ENCODE results near the gene WARS2. TPM values are rescaled to one million over a fixed set of nuclear protein-coding genes. Genes with fewer than 3 reads are reported as not detected.
A peak's percentile ranks its signal among the peaks of the same experiment; 100 is the strongest.

Gene WARS2
- total RNA-seq, 1 experiment from 2014 or later: 19.1 TPM

DNA sequence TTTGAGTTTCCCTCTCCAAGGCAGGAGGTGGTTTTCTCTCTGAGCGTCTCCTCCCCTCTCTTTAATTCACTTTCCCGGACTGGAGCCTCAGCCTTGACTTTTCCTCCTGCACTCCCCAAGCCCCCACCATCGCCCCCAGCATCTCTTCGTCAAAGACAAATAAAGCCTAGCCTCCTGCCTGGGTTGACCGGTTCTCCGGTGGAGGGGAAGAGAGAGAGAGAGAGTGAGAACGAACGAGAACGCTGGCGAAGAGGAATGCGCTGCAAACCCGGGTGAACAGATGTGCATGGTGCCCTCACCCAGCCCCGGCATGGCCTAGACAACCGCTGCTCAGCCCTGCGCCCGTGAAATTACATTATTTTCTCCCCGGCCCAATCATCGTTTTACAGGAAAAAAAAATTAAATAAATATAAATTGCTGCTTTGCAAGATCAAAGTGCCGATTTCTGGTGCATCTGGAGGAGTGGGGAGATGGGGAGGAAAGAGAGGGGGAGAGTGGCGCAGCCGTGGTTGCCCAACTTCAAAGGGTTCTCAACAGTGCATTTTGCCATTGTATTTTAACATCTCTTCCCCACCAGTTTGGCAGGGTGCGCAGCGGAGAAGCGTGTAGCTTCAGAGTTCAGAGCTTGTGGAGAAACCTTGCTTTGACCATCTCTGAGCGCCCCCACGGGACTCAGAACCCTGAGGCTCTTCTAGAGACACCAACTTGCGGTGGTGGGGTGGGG, 140.9 kb downstream of the WARS2 start:
- DNase-seq (ENCODE audit: low read depth): no peak

DNA sequence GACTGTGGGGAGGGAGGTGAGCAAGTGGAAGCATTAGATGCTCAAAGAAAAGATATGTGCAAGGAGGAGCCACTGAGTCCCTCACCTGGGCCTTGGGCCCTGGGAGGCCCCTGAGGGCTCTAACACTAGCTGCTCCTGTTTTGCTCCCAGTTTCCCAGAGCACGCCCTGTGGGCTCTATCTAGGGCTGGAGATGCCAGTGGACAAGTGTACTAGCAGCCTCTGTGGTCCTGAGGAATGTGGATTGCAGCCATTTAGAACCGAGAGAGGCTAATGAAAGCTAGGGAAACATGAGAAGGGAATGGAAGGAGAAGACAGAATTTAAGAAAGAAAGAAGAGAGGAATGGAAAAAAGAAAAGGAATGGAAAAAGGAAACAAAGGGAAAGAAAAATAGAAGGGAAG, 142.3 kb downstream of the WARS2 start:
- DNase-seq (ENCODE audit: low read depth): peak; percentile 33

DNA sequence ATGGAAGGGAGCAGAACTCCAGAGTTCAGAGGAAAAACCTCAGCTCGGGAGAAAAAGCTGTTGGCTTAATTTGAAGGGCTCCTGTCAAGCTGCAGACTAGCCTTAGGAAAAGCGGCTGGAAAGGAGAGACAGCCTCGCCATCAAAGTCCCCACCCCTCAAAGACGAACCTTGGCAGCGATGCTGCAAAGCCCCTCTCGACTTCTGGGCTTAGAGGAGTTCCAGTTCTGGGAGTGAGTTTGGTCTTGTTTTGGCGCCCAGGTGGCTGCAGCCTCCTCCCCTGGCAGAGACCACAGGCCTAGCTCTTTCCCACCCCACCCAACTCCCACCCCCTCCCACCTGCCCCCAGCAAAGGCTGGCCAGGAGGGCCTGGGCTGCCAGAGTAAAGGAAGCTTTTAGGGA, 143.2 kb downstream of the WARS2 start:
- no peak for DNase-seq (ENCODE audit: low read depth)

DNA sequence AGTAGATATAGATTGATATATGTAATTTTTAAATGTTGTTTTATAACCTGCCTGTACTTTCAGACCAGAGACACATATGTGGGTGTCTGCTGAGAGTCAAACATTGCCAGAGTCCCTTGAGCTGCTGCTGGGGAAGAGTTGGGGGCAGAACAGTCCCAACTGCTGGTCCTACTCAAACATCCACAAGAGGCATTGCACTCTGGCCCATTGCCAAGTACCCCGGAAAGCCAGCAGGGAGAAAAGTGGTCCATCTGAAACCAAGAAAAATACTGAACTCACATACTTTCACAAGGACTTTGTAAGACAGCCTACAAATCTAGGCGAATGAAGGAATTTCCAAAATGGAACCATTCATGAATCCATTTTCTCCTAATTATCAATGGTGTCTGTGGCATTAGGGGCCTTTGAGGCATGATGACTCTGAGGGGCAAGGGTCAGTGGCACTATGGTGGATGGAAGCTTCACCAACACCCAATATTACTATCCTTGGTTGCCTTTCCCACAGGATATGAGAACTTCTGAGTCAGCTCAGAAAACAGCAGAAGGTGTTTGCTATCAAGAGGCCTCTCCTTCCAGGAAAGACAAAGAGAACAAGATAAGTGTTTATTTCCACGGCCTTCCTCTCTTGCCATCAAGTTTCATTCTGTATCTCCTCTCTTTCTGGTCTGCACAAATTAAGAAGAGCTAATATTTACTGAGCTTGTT, 145.0 kb downstream of the WARS2 start:
- DNase-seq (ENCODE audit: low read depth): no peak

DNA sequence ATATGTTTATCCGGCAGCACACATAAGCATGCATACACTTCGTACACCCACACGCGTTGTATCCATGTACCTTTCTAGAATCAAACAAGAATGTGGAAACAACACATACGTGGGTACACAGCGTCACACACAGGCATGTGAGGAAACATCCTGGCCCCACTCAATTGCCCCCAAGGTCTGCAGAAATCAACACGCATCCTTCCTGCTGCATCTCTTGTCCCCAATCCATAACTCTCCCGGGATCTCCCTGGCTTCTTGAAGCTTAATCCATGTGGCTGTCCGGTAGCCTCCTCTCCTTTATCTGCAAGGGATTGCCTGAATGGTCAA, 146.8 kb downstream of the WARS2 start:
- DNase-seq (ENCODE audit: low read depth): no peak

DNA sequence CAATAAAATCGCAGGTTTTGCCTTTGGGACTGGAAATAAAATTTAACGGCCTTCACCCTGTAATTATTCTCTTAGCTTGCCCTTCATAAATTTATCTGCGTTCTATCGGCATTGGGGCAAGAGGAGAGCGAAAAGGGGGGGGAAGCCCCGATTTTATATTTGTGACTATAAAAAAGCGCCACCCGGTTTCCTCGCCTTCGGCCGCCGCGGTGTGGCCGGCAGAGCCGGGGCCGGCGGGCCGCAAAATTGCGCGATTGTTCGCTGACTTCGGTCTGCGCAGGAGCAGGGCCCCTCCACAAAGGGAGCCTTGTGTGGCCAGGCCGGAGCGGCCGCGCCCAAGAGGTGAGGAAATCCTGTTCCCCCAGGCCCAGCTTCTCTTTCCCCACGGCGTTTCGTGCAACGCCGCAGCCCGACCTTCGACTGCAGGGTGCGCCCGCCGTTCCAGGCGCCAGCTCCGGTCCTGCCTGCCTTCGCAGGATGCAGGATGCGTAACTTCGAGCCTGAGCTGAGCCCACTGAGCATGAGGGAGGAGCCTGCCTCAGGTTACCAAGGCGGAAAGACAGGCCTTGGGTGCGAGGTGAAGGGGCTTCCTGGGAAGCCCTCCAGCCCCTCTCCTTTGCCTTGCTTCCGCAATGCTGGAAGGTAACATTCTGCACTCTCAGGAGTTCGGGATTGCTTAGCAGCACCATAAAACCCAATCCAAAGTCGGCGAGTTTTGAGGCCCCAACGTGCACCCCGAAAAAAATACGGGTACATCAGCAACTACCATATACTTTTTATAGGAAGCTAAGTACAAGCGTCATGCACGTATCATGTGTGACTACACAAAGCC, 147.4 kb downstream of the WARS2 start:
- DNase-seq (ENCODE audit: low read depth): no peak

DNA sequence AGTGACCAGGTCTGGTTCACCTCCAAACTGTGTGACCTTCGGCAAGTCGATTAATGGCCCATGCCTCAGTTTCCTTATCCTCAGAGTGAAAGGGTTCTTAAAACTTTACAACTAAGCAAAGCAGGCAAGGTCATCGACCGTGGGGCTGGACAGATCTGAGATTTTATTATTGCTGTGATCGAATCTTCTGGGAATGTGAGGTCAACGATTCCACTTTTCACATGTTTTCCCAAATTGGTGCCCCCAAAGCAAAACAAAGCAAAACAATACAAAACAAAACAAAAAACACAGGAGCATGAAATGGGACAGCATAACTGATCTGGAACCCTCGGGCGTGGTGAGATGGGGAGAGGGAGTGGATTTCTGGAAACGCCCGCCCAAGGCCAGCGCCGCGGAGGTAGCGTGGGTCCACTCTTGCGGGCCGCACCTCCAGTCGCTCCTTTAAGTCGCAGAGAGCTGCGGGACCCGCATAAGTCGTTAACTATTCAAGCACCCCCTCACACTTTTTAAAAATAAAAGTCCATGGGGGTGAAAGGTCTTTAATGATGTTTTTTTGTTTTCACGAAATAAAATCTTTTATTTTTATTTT, 148.1 kb downstream of the WARS2 start:
- DNase-seq (ENCODE audit: low read depth): no peak

DNA sequence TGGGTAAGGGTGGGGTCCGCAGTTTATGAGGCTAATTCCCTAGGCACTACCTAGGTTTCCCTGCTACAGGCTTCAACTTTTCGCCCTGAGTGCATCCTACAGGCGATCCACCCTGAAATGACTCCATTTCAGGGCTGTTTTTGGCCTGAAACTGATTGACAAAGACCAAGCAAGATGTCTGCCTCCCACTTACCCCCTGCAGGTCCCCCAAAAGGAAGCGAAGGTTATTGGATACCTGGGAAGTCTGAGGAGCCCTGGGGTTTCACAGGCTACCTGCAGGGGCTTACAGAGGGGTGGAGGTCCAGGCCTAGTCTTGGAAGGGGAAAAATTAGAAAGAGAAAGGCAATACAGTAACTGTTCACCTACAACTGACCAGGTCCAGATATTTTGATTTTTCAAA, 149.0 kb downstream of the WARS2 start:
- DNase-seq (ENCODE audit: low read depth): no peak

DNA sequence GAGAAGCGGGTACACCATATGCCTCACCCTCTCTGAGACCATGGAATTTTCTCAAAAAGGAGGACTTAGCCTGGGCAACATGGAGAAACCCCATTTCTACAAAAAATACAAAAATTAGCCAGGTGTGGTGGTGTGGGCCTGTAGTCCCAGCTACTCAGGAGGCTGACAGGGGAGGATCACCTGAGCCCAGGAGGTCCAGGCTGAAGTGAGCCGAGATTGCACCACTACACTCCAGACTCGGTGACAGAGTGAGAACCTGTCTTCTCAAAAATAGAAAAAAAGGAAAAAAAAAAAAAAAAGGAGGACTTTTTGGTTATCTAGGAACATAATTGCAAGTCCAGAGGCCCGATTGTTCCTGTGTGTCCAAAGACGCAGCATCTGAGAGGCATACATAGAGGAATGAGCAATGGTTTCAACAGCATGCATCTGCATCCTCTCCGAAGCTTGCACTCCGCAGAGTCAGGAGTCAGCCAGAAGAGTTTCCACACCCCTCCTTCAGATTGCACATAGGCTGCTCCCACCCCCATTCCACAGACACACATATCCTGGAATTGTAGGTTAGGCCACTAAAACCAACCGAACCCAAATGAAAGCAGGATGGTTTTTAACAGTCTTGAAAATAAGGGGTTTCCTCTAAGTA, 149.8 kb downstream of the WARS2 start:
- no peak for DNase-seq (ENCODE audit: low read depth)

DNA sequence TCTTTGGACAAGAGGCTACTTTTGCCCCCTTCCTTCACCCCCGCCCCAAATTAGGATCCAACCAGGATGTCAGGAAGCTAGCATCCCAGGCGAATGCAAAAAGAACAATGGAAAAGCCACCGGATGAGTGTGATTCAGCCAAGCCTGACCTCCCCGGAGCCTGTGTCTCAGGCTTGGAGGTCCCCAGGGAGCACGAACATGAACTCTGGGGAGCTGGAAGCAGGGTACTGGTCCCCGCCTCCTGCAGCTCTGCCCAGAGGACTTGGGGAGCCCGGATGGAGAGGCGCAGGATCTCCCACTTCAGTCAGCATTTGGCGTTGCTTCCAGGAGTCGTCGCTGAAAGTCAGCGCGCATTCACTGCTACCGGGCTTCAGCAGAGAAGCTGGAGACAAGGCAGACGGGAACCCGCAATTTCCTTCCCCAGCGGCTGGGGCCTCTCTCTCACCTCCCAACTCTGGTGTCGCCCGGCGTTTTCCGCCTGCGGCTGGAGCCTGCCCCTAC, 150.5 kb downstream of the WARS2 start:
- no peak for DNase-seq (ENCODE audit: low read depth)

DNA sequence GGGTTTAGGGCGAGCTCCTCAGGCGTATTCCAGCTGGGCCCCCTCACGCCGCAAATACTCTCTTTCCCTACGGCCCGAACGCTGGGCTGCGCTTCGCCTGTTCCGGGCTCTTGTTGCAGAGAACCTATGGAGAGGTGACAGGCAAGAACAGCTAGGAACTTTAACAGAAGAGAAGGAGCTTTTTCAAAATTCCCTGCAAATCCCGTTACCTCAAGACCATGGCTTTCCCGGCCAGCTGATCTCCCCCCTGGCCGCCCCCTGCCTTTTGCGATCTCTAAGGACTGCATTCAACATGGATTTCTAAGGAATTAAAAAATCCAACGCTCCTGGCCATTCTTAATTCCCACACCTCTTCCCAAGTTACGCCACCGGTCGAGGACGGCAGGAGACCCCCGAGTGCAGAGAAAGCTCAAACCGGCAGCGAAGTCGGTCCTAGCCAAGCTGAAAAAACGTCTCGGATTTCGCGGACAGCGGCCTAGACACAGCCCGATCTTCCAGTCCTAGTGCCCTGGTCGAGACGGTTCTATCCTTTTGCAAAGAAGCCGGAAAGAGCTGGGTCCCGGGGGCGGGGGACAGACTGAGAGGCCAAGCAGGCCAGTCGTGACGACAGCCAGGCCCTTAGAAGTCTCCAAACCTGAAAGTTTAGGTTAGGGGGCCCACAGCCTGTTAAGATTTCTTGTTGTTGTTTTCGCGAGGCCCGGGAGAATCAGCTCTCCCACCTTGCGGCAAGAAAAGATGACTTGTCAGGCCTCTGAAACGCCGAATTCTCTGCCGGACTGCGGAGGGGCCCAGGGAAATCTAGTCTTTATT, 151.2 kb downstream of the WARS2 start:
- no peak for DNase-seq (ENCODE audit: low read depth)

DNA sequence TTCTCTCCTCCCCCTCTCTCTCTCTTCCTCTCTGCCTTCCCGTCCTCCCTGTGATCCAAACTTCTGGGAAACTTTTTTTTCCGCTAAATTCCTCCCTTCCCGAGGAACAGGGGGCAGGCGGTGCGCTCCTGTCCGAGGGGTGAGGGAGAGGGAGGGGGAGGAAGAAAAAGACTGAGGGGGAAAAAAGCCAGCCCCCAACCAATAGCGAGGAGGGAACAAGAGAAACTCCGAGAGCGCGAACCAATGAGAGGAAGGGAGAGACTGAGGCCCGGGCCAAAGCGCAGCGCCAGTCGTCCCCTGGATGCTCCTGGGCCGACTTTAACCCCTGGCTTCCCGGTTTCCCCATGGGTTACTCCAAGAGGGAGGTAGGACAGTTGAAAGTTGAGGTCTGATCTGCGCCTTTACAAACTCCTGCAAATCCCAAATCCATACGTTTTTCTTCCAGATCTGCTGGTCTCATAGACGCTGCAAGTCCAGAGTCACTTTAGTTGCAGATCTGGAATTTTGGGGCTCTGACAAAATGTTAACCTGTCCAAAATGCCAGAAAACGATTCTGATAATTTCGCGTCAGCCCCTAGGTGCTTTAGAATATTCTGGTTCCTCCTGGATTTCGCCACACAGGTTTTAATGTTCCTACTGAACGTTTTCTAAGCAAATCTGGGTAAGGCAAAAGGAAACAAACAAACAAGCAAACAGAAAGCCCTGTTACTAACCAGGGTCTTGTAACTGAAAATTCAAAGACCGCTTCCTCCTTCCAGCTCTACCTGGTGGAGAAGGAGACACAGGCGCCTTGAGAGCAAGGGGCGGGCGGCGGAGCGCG, 152.1 kb downstream of the WARS2 start, which contains the start of gene TBX15:
Gene TBX15 (minus strand): TSS at position 158 of the 820 bp plus-strand sequence. CDS start 548 bp downstream, outside the sequence.
- no peak for DNase-seq (ENCODE audit: low read depth)

DNA sequence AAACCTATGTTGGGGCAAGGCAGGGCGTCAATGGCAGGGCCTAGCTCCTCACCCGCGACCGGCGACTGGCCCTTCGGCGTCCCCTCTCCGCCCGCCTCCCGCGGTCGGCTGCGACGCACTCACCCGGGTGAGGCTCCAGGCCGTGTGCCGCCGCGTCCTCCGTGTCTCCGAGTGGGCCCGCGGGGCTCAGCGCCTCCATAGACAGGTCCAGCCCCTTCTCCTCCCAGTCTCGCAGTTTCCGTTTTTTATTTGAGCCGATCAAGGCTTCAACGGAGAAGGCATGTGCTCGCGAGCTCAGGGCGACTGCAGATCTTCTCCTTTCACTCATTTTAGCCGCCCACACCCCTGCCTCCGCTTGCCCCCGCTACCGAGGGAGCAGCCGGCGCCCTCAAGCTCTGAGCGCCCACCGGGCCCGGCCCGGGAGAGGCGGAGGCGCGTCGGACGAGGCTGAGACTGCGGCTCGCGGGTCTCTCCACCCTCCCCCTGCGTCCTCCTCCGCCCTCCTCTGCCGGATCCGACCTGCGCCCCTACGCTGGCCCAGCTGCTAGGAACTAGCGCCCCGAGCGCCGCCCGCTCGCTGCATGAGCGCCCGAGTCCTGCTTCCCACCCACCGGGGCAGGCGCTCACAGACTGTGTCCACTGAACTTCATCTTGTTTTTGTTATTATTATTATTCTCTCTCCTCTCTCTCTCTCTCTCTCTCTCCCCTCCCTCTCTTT, 152.8 kb downstream of the WARS2 start:
- DNase-seq (ENCODE audit: low read depth): peak; percentile 71

DNA sequence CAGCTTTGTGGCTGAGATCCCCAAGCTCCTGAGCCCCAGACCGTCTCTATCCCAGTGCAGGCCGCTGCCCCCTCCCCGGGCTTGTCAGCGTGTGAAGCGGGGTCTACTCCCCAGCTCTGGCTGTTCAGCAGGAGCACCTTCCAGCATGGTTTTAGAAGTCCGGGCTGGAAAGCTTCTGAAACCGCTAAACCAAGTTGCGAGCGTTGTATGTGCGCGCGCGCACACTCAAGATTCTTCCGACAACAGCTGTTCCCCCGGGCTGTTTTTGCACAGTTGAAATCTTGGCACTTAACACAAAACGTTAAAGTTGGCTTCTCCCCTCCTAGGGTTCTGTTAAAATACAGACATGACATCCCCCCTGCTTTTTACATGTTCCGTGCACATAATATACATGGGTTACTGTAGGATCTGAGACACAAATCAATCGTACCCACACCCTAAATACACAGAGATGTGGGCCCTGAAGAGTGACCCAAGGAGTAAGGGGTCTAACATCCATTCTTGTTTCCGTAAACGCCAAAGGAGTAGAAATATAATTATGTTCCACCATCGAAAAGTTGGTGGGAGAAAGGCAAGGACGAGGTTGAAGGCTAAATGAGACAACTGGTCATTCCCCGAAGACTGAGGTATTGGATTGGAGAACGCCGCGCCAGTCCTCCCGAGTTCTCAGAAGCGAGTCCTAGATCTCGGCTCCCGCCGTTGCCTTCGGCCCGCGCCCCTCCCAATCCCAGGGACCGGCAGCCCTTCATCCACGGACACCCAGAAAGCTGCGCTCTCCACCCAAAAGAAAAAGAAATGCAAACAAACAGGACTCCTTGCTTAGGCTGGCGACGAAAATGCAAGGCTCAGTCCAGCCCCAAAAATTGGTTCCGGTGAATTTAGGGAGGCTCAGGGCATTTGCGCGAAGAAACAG, 153.6 kb downstream of the WARS2 start:
- DNase-seq (ENCODE audit: low read depth): peak; percentile 80

DNA sequence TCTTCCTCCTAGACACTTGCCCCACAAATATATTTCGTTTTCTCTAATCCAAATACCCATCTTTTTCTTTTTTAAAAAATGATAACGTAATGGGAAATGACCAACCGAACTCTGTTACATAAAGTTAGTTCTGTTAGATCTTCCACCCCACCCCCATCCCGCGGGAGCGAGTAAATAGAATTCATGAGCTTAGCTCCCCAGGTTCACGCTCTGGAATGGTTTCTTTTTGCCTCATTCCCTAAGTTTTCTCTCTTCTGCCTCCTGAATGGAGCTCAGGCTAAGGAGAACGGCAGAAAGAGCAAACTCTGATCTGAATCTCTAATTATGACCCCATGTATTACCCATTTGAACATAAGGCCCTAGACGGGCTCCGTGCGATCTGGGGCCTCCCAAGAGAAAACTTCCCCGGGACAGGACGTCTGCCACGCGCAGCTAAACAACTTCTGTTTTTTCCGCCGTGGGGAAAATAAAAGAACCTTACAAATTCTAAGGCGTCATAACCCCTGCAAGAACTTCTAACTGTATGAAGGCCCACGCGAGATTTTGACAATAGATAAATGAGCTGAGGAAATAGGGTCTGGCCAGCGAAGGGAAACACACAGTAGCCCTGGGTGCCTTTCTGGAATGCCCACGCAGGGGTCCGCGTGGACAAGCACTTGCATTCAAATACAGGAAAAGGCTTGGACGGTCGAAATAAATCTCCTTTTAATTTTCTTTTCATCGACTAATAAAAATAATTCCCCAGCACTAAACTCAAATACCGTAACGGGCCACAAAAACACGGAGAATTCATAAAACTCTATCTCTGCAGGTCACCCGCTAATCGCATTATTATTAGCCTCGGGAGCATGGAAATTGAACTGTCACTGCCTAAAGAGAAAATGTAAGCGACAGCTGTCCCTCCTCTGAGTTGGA, 154.6 kb downstream of the WARS2 start:
- DNase-seq (ENCODE audit: low read depth): no peak

DNA sequence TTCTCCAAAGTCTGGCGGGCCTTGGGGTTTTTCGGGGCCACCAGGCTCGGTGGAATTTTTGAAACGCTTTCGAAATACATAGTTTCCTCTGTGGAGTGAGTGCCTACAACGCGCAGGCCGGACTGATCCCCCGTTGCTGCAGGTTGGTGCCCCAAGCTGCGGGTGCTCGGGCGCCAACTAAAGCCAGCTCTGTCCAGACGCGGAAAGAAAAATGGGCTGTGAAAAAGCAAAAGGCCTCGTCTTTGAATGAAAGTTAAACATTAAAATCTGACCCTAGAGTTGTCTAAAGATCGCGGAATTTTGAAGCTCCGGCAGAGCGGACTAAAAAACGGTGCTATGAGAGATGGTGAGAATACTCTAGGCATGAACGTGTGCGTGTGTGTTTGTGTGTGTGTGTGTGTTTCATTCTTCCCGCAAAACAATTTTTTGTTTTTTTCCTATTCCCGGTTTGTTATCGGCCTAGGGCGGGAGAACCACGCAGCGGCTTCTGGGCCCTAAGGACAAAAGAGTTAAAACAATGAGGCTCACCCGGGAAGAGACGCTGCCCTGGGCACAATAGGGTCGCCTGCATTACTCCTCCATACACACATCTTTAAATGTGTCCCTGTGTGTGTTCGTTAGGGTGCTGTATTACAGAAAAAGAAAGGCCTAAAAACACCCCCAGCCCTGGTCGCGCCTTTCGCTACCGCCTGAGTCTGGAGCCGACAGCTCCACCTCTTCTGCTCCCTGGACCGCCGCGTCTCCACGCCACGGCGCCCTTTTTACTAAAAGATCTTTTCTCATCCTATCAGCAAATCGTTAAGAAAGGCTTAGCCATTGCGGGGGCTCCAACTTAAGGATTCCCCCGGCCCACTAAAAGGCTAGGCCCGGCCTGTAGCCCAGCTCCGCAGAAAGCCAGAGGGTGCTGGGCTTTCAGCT, 155.5 kb downstream of the WARS2 start:
- DNase-seq (ENCODE audit: low read depth): no peak
